GM18873 (cell line): ENCODE results near the gene DCST2.
"Not testable (repeated sequence)": the region's sequence is repeated elsewhere in the genome, so short reads cannot be mapped to it uniquely, and the experiment has no call there.

ENCODE experiments used
- ATAC-seq: cut with Tn5 transposase; IDR thresholded peaks from one replicate; pipeline ENCODE4 v1.9.1; 2021; ENCODE audit warnings: mild to moderate bottlenecking, moderate library complexity, moderate number of reproducible peaks; ENCODE audit not compliant: unreplicated experiment, low FRiP score

Gene DCST2

DNA sequence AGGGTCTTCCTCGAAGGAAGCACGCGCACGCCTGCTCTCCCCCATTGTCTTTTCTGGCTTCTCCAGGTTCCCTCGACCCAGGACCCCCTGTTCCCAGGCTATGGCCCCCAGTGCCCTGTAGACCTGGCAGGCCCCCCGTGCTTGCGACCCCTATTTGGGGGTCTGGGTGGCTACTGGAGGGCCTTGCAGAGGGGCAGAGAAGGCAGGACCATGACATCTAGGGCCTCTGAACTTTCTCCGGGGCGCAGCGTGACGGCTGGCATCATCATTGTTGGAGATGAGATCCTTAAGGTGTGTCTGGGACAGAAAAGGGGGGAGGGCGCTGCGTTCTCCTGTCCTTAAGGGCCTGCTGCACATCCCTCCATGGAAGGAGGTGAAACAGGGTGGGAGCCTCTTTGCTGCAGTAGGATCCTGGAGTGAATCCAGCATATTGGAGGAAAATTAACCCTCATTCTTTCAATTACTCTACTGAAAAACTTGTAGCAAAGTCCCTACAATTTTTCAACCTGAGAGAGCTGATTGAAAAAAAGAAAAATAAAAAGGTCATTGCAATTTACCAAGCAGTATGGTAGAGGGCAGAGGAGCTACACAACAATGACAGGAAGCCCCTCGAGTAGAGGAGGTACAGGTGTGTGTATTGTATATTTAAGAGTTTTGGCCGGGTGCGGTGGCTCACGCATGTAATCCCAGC is 49.7 kb downstream of the DCST2 start:
- ATAC-seq, result no peak

DNA sequence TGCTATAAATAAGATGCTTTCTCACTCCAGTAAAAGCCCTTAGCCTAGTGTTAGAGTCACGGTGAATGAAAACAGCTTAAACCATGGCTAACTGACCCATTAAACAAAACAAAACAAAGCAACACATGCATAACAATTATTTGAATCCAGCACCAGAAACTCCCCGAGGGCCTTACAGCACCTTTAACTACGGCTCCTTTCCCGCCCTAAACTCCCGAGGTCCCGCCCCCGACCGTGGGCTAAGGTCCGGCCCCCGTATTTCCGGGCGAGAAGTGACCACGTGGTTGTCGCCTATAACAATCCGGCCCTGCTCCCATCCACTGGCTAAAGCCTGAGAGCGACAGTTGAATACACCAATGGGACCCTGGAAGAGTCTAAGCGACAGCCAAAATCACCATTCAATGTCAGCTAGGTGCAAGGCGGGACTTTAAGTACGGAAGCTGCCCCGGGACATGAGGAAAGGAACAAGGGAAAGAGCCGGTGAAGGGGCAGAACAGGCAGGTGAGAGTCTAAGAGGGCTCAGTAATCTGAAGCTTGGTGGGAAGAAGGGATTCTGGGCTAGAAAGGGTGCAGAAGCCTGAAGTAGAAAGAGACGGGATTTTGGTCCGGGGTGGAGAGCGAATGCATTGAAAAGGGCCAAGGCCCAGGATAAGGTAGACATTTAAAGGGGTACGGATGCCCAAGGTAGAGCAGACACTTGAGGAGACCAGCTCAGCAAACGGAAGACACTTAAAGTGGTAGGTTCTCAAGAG is 50.5 kb downstream of the DCST2 start, which contains the start of gene FLAD1:
Gene FLAD1 (plus strand): TSS at position 448 of the 752 bp plus-strand sequence. CDS start 351 bp downstream, outside the sequence.
- ATAC-seq, result peak; percentile 95

DNA sequence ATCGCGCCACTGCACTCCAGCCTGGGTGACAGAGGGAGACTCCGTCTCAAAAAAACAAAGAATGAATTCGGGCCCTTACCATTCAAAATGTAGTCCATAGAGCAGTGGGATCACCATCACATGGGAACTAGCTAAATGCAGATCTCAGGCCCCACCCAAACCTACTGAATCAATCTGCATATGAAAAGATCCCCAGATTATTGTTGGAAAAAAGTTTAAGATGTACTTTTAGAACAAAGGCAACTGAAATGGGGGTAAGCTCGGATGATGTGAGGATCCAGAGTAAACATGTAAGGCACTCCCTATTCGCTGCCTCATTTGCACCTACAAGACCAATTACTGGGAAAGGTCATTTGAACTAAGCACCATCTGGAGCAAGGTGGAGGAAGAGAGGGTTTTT is 51.2 kb downstream of the DCST2 start:
- ATAC-seq, result no peak

DNA sequence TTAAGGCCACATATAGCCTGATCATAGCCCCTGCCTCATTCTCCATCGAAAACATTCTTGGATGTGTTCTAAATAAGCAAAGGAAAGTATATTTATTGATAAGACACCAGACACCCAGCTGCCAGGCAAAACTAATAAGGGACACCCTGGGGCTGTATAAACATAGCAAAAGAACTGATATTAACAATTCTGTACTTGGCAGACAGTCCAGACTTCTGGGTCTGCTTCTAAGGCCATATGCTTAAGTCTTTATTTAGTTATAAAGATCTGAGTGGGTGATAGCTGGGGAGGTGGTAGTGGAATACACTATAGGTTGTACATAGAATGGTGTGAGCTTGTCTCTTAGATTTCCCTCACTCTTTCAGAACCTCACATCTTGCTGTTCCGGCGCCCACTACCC is 55.2 kb downstream of the DCST2 start:
- no peak for ATAC-seq

DNA sequence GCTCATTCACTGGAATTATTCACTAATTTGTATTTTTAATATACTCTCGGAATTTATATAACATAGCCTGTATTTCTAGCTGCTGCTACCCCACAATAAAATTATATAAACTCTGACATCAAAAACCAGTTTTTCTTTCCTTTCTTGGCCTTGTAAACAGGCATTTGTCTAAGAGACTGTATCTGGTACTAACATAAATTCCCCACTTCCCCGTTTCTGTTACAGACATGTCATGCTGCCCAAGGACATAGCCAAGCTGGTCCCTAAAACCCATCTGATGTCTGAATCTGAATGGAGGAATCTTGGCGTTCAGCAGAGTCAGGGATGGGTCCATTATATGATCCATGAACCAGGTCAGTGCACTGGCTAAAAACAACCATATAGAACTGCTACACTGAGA is 55.8 kb downstream of the DCST2 start:
- ATAC-seq, result not testable (repeated sequence)

DNA sequence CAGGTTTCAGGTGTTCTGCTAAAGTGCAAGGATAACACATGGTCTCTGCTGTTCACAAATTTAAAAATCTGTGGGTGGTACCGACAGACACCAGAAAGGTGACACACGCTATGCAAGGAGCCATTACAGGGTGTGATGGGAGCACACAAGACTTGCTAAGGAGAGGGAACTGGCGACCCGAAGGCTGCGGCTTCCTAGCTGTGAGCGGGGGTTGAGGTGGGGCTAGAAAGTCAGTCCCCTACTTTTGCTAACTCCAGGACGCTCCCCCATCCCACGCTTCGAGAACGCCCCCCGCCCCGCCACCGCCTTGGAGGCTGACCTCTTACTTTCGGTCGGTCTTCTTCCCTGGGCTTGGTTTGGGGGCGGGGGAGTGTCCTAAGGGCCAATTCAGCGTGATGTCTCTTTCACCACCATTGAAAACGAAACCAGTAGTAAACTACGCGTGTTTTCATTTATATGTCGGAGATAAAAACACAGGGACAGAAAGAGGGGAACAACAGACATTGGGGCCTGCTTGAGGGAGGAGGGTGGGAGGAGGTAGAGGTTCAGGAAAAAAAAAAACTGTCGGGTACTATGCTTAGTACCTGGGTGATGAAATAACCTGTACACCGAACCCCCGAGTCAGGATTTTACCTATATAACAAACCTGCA is 58.0 kb downstream of the DCST2 start:
- ATAC-seq, result no peak

DNA sequence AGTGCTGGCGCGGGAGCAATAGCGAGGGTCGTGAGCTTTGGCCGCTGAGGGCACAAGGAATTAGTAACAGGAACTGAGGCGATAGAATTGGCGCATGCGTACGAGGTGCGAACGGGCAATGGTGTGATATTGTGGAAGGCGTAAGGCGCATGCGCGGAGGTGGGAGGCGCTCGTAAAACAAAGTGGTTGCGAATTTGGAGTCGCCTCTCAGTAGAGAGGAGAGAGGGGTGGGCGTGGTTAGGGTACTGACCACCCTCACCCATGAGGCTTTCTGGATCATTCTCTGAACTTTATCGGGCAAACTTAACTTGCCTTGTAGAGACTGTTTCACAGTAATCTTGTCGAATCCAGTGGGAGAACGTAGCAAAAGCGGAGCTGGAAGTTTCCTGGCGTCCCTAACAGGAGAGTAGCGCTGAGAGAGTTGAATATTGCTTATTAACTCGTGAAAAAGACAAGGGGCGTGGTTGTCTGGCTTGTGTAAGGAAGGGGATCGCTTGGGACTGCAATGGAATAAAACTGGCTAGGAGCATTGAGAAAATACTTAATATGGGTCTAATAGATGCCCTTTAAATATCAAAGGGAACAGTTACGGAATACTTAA is 58.7 kb downstream of the DCST2 start:
- ATAC-seq, result peak; percentile 50

DNA sequence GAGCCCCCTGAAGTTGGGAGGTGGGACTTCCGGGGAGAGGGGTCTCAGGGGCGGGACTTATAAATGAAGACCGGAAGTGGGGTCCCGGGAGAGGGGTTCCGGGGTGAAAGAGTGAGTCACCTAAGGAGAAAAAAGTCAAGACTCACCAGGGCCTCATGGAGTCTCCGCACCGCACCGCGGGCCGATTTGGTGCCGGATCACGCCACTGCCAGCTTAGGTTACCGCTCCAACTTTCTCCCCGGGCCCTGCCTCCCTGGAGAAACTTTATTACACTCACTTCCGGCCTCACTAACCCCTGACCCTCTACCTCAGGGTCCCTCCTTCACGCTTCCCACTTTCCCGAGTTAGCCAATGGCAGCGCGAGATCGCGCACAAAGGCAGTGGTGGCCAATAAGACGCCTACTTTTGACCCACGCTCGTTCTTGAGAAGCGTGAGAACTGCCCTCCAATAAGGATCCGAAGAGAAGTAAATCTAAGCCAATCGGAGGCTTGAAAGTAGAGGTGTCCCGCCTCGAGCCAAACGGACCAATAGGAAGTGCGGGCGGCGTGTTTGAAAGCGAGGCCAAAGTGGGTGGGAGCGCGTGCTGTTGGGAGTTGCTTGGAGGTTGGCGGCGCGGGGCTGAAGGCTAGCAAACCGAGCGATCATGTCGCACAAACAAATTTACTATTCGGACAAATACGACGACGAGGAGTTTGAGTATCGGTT is 59.3 kb downstream of the DCST2 start, which contains the start of gene CKS1B:
Gene CKS1B (plus strand): TSS at position 580 of the 706 bp plus-strand sequence. CDS start 65 bp downstream, at position 645.
- peak; percentile 79 for ATAC-seq

DNA sequence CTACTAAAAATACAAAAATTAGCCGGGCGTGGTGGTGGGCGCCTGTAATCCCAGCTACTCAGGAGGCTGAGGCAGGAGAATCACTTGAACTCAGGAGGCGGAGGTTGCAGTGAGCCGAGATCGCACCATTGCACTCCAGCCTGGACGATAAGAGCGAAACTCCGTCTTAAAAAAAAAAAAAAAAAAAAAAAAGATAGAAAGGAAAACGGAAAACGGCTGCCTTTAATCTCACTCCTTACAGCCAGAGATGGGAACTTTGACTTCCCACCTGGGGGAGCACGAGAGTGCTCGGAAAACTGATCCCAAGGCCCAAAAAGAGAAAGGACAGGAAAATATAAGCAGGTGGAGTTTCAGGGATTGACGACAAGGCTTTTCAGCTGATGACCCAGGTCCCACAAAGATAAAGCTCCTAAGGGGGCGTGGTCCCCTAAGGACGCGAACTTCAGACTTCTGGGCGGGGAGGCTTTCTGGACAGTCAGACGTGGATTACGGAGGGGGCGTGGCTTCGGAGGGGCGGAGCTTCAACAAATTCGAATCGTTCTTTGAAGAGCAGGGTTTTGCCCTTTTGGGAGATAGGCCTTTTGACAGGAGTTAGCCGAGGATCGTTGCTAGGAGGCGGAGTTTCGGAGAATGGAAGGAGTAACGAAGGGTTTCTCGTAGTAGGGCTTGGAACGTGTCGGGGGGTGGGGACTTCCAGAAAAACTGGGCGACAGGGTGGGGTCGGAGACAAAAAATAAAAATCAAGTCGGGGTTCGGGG is 60.1 kb downstream of the DCST2 start:
- no peak for ATAC-seq

DNA sequence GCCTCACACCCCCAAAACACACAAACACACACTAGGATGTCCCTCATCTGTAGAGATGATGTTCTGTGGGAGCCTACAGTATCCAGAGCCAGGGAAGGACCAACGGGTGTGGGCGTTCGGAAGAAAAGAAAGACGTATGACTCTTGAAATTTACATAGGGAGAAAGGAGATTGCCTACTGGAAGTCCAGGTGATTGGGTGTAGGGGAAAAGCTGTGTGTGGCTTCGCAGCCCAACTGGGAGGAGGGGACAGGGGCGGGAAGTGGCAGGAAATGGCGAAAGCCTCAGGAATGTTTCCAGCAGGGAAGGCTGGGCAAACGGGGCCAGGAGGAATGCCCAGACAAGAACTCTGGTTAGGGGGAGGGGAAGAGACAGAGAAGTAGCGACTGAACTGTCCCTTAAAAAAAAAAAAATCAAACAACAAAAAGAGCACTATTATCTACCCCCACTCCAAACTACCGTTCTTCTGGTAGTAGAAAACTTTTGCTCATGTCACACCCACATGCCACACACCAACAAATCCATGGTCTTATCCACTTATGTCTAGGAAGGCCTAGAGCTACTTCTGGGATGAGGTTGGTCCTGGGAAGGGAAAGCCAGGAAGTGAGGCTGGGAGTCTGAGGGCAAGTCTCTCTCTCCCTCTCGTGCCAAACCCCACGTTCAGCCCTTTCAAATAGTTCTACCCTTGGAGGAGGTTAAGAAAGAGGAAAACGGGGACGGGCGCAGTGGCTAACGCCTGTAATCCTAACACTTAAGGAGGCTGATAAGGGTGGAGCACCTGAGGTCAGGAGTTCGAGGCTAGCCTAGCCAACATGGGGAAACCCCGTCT is 60.9 kb downstream of the DCST2 start:
- ATAC-seq, result no peak

DNA sequence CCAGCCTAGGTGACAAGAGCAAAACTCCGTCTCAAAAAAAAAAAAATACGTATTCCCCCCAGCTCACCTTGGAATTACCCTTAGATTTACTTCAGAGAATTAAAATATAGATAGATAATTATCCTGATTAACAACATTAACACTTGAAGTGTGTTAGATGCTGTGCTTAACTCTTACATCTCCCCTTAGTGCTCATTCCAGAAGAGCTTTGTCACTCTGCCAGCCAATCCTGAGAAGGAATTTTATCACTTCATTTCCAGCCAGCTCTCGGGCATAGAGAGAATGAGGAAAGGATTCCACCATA is 61.4 kb downstream of the DCST2 start:
- ATAC-seq, result no peak

DNA sequence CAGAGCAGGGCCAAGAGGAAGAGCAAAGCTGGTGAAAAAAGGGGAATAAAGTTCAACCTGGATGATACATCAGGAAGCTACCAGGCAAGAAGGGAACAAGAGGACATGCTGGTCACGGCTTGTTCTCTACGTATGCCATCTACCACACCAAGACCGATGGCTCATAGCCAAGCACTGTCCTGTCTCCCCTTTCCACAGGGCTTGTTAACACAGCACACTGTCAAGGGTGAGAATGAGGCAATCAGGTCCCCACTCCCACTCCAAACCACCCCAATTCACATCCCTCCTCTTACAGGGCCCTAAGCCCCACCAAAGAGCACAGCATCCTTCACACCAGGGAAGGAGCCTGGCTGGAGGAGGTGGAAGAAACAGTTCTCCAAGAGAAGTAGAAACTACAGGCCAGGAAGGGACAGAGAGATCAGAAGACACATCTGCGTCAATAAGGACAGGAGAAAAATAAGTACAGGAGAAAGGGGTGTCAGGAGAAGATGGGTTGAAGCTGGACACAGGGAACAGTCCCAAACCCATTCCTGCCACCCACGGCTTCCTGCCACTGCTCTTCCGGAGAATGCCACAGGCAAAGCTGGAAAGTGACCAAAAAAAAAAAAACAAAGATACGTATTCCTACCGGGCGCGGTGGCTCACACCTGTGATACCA is 62.1 kb downstream of the DCST2 start:
- no peak for ATAC-seq

DNA sequence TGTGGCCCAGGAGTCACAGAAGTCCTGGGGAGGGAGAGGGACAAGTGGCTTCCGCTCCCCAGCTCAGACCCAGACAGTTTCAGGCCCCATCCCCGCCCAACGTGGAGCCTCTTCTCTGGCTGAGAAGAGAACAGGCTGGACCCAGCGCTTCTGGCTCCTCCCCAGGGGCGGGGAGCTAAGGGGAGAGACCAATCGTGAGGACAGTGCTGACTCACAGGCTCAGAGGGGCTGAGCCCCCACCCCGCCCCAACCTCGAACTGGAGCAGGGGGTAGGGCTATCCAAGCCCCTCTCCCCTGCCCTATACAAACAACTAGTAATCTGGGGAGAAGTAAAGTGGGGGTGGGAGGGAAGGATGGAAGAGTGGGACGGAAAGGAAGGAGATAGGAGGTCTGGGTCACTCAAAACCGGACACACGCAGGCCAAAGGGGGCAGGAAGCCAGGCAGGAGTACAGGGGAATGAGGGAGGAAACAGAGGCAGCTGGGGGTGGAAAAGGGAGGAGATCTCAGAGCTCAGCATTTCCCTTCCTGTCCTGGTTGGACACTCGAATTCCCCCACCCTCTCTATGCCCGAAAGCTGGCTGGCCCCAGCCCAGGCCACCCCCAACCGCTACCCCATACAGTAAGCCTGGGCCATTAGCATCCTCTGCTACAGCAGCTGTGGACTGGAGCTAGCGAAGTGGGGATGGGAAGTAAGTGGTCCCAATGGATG is 62.8 kb downstream of the DCST2 start, which contains the start of gene SHC1:
Gene SHC1 (minus strand): TSS at position 117 of the 710 bp plus-strand sequence. CDS start 221 bp downstream, outside the sequence.
- no peak for ATAC-seq

DNA sequence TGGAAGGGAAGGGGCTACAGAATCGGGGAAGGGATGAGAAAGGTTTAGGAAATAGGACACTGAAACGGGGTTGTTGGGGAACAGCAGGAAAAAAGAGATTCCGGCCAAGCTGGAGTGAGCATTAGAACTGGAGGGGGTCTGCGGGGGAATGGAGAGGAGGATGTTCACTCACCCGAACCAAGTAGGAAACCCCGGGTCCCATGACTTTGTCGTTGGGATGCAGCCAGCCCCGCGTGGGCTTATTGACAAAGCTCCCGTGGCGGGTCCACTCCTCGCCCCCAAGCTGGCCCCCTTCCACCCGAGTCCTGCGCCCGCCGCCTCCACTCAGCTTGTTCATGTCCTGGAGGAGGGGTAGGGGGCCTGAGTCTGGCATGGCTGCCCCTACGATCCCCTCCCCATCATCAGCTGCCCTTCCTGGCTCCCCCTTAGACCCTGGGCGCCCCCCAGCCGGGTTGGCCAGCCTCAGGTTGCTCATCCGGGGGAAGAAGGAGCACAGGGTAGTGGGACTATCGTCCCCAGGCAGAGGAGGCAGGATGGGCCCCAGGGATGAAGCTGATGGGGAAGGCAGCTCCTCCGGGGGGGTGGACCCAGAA is 63.6 kb downstream of the DCST2 start:
- no peak for ATAC-seq

DNA sequence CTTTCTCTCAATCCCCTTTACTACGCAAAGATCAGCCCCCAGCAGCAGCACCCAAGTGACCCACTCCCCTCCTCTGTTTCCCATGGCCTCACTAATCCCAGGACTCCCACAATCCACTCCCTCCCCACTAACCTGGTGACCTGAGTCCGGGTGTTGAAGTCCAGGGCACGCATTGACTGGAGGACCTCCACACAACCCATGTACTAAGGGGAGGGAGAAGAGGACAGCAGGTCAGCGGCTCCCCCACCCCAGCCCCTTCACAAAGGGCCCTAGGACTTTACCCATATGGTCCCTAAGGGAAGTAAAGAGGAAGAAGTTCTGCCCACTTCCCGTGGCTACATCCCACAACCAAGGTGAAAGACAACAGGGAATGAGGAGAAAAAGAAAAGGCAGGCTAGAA is 64.3 kb downstream of the DCST2 start:
- no peak for ATAC-seq

DNA sequence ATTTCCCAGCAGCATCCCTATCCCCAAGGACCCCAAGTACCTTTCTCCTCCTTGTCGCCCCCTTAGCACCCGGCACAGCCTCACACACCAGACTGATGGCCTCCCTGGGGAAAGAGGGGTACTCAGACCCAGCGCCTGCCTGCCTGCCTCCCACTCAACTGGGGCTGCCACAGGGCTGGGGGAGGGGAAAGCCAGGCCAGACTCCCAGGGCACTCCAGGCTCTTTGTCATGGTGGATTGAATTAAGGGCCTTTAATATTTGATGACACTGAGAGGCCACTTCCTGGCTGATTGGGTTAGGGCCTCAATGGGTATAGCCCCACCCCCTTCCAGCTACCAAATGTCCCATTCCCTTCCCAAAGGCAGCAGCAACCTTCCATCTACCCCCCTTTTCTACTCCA is 64.8 kb downstream of the DCST2 start:
- no peak for ATAC-seq
